ENCODE results near the gene TIMP1.

DNA sequence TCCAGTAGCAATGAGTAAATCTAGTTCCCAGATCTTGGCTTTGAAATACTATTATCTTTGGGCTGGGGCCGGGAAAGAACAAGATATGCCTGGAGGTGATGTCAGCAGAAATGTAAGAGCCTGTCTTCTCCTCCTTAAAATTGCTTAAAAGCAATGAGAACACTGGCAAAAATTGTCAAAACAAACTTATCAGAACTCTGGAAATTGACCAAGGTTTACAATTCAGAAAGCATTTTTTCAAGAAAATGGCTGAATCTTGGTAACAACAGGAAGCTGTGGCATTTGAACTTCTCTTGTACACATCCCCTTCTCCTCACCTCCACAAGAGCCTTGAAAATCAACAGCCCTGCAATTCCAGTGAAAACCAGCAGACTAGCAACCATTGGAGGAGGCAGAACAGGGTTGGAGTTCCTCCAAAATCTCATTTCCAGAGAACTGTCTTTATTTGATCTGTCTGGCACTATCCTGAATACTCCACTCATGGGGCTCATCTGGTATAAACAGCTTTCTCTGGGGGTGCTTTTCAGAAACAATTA is 13.5 kb downstream of the TIMP1 start:
- TF ChIP-seq, protein P1, sequence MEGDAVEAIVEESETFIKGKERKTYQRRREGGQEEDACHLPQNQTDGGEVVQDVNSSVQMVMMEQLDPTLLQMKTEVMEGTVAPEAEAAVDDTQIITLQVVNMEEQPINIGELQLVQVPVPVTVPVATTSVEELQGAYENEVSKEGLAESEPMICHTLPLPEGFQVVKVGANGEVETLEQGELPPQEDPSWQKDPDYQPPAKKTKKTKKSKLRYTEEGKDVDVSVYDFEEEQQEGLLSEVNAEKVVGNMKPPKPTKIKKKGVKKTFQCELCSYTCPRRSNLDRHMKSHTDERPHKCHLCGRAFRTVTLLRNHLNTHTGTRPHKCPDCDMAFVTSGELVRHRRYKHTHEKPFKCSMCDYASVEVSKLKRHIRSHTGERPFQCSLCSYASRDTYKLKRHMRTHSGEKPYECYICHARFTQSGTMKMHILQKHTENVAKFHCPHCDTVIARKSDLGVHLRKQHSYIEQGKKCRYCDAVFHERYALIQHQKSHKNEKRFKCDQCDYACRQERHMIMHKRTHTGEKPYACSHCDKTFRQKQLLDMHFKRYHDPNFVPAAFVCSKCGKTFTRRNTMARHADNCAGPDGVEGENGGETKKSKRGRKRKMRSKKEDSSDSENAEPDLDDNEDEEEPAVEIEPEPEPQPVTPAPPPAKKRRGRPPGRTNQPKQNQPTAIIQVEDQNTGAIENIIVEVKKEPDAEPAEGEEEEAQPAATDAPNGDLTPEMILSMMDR (IDR thresholded peaks at IDR 0.05), result no peak
- TF ChIP-seq SP1 (CRISPR knock-in tag; conservative IDR thresholded peaks at IDR 0.05), result no peak
- TF ChIP-seq TCF7 (CRISPR knock-in tag; IDR thresholded peaks at IDR 0.05; ENCODE audit: low read depth), result no peak
- TF ChIP-seq KAT7 (CRISPR knock-in tag; IDR thresholded peaks at IDR 0.05; ENCODE audit: borderline replicate concordance), result no peak
- TF ChIP-seq, protein P2, sequence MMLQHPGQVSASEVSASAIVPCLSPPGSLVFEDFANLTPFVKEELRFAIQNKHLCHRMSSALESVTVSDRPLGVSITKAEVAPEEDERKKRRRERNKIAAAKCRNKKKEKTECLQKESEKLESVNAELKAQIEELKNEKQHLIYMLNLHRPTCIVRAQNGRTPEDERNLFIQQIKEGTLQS (CRISPR knock-in tag; conservative IDR thresholded peaks at IDR 0.05), result no peak
- TF ChIP-seq, protein P3, sequence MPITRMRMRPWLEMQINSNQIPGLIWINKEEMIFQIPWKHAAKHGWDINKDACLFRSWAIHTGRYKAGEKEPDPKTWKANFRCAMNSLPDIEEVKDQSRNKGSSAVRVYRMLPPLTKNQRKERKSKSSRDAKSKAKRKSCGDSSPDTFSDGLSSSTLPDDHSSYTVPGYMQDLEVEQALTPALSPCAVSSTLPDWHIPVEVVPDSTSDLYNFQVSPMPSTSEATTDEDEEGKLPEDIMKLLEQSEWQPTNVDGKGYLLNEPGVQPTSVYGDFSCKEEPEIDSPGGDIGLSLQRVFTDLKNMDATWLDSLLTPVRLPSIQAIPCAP (CRISPR knock-in tag; IDR thresholded peaks at IDR 0.05), result no peak
- TF ChIP-seq, protein P4, sequence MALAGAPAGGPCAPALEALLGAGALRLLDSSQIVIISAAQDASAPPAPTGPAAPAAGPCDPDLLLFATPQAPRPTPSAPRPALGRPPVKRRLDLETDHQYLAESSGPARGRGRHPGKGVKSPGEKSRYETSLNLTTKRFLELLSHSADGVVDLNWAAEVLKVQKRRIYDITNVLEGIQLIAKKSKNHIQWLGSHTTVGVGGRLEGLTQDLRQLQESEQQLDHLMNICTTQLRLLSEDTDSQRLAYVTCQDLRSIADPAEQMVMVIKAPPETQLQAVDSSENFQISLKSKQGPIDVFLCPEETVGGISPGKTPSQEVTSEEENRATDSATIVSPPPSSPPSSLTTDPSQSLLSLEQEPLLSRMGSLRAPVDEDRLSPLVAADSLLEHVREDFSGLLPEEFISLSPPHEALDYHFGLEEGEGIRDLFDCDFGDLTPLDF (CRISPR knock-in tag; IDR thresholded peaks at IDR 0.05), result no peak
- no peak for TF ChIP-seq ELF4 (CRISPR knock-in tag; IDR thresholded peaks at IDR 0.05; ENCODE audit: low read depth)
- no peak for TF ChIP-seq TEAD4 (CRISPR knock-in tag; IDR thresholded peaks at IDR 0.05)
- TF ChIP-seq, protein P5, sequence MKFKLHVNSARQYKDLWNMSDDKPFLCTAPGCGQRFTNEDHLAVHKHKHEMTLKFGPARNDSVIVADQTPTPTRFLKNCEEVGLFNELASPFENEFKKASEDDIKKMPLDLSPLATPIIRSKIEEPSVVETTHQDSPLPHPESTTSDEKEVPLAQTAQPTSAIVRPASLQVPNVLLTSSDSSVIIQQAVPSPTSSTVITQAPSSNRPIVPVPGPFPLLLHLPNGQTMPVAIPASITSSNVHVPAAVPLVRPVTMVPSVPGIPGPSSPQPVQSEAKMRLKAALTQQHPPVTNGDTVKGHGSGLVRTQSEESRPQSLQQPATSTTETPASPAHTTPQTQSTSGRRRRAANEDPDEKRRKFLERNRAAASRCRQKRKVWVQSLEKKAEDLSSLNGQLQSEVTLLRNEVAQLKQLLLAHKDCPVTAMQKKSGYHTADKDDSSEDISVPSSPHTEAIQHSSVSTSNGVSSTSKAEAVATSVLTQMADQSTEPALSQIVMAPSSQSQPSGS (CRISPR knock-in tag; IDR thresholded peaks at IDR 0.05; ENCODE audit: borderline replicate concordance, low read depth), result no peak
- no peak for TF ChIP-seq SMAD4 (CRISPR knock-in tag; IDR thresholded peaks at IDR 0.05)

All from WTC11 (cell line).